NCI-H128 (cell line): ENCODE data around the gene FAM167B.
A peak's percentile ranks its signal among the peaks of the same experiment; 100 is the strongest.

Experiments used
- DNase-seq: peaks from one replicate; lab custom pipeline; 2025; ENCODE audit not compliant: unreplicated experiment; lab: John Stamatoyannopoulos, UW

The FAM167B gene

GRCh38 chr1:32246888-32247273, at the start of gene FAM167B:
FAM167B (plus strand) TSS chr1:32247222; CDS start chr1:32247422, 200 bp downstream.
- no peak for DNase-seq

DNA sequence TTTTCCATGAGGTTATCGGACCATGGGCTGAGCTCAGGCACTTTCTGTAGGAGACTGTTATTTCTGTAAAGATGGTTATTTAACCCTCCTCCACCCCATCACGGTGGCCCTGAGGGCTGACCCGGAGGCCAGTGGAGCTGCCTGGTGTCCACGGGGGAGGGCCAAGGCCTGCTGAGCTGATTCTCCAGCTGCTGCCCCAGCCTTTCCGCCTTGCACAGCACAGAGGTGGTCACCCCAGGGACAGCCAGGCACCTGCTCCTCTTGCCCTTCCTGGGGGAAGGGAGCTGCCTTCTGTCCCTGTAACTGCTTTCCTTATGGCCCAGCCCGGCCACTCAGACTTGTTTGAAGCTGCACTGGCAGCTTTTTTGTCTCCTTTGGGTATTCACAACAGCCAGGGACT, 49.2 kb upstream of the FAM167B start:
- no peak for DNase-seq

- no peak for DNase-seq
These were observed 48.6 kb upstream of the FAM167B start for GRCh38 chr1:32198237-32199042.

DNA sequence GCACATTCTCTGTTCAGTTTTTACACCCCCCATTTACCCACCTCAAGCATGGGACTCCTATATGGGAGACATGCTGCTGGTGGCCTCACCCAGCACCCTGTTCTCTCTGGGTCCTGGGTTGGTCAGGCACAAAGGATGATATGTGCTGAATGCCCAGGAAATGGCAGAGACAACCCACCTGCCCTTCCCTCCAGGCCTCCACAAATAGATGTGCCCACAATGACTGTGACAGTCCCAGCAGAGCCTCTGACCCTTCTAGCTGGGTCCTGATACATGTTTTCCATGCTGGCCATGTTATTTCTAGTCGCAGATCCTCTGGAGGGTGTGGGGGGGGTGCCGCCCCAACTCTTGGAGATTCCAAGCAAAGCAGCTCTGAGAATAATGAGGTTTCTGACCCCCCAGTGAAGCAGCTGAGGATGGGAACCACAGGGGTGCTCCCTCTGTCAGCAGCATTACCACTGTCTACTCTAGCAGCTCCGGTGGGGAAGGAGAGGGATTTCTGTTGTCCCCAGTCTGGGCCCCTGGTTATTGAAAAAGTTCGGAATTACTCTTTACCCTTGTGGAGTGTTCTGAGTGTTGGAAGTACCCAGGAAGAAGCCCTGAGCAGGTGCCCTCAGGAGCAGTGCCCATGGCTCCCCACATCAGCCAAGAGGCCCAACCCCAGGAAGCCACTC, 47.8 kb upstream of the FAM167B start:
- no peak for DNase-seq

GRCh38 chr1:32199717-32200072, 47.3 kb upstream of the FAM167B start:
- DNase-seq = no peak

- DNase-seq = peak; percentile 69
These were observed 46.6 kb upstream of the FAM167B start, which contains the start of gene CCDC28B for GRCh38 chr1:32200226-32201010. CCDC28B (plus strand) TSS chr1:32200595; CDS start chr1:32201936, 1,341 bp downstream.

GRCh38 chr1:32201011-32201855, 45.8 kb upstream of the FAM167B start:
- DNase-seq = no peak

DNA sequence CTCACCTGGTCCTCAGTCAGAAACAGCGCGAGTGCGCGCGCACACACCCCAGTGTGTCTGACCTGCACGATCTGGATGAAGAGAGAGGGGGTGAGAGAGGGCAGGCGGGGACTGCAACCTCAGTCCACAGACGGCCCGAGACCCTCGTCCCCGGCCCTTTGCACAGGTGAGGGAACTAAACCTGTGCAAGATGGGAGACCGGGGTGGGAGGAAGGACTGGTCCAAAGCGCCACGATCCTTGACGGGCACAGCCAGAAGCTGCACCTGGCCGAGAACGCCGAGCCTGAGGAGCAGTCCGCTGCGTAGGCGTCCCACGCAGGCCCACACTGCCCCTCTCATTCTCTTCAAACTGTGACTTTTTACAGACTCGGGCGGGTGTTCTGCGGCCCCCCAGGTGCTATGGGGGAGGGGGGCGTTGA, 42.1 kb upstream of the FAM167B start:
- DNase-seq = no peak

GRCh38 chr1:32205401-32206370, 41.3 kb upstream of the FAM167B start, which contains the start of gene IQCC:
IQCC (plus strand) TSS chr1:32205671; CDS start chr1:32205682, 11 bp downstream.
- peak; percentile 97 for DNase-seq

DNA sequence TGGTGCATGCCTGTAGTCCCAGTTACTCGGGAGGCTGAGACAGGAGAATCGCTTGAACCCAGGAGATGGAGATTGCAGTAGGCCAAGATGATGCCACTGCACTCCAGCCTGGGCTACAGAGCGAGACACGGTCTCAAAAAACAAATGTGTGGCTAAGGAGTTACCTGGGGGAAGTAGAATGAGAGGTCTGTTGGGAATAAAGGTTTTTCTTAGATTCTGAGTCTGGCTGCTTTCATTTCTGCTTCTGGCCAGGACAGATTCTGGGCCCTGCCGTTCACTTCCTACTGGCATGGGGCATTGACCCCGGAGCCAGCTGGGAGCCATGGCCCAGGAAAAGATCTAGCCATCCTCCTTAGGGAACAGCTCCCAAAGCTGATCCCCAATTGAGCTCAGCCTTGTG, 38.6 kb upstream of the FAM167B start:
- DNase-seq = no peak

DNA sequence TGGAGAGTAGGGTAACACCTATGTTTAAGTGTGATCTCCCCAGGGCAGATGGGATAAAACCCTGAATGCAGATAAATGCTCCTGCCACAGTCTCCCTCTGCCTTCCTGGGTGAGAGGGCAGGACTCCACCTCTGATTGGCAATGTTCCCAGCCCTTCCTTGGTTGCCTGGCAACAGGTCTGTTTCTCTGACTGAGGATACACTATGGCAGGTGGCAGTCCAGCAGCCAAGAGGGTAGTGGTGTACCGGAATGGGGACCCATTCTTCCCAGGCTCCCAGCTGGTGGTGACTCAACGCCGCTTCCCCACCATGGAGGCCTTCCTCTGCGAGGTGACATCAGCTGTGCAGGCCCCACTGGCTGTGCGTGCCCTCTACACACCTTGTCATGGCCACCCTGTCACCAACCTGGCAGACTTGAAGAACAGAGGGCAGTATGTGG, 38.1 kb upstream of the FAM167B start, which contains the start of gene DCDC2B:
Gene DCDC2B, plus strand, starts transcription at position 199 of the 438 bp plus-strand sequence. Its CDS starts 5 bp downstream, at position 204.
- peak; percentile 95 for DNase-seq

- peak; percentile 59 for DNase-seq
These were observed 31.2 kb upstream of the FAM167B start for GRCh38 chr1:32215629-32216480.

DNA sequence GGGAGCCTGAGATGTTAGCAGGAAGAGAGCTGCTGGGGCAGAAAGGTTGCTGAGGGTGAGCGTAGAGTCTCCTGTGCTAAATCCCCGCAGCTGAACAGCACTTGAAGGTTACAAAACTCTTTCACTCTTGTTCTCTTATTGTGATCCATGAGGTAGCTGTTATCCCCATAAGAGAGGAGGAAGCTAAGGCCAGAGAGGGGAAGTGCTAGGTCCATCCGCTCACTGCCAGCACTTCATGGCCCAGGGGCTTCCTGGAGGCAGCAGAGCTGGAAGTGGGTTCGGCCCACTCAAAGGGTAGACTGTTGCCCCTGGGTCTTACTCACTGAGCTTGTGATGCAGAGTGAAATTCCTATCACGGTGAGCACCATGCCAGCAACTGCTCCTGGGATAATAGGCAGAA, 30.5 kb upstream of the FAM167B start:
- no peak for DNase-seq

- no peak for DNase-seq
These were observed 28.0 kb upstream of the FAM167B start for GRCh38 chr1:32219022-32219421.

DNA sequence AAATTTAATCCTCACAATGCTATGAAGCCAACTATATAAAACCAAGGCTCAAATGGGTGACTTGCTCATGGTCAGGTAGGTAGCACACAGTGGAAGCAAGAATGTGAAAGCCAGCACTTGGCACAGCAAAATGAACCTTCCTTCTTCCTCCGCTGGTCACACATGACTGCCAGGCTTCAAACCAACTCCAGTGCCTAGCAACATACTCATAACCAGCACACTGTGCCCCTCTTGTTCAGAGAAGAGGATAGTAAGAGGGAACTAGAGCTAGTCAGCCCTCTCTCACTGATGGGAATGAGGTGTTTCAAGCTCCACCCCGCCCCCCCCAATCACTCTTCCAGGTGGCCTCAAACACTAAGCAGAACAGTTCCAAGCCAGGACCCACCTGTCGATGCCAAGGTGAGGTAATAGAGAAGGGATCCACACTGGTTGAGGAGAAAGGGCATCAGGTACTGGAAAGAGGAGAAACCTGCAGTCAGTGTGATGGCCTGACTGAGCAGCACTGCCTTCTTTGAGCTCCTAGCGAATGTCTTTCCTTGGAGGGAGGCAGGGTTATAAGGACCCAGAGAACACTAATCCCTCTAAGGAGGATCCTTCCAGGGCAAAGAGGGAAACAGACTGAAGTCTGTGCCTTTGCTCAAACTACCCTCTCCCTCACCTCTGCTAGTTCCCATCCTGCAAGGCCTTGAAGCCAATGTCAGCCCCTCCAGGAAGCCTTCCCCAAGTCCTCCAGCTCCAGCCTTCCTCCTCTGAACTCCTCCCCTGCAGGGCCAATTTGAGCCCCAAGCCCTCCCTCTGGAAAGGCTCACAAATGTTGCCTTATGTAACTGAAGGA, 26.1 kb upstream of the FAM167B start:
- no peak for DNase-seq

GRCh38 chr1:32221581-32221979, 25.4 kb upstream of the FAM167B start:
- no peak for DNase-seq

- DNase-seq = peak; percentile 86
These were observed 24.9 kb upstream of the FAM167B start, which contains the start of the genes EIF3I and TMEM234 for GRCh38 chr1:32221980-32222755. EIF3I (plus strand) TSS chr1:32222407; CDS start chr1:32222442, 35 bp downstream. TMEM234 (minus strand) TSS chr1:32222353; CDS start chr1:32222322, 31 bp downstream.
